ENCODE measurements around the gene MCF2L.

DNA sequence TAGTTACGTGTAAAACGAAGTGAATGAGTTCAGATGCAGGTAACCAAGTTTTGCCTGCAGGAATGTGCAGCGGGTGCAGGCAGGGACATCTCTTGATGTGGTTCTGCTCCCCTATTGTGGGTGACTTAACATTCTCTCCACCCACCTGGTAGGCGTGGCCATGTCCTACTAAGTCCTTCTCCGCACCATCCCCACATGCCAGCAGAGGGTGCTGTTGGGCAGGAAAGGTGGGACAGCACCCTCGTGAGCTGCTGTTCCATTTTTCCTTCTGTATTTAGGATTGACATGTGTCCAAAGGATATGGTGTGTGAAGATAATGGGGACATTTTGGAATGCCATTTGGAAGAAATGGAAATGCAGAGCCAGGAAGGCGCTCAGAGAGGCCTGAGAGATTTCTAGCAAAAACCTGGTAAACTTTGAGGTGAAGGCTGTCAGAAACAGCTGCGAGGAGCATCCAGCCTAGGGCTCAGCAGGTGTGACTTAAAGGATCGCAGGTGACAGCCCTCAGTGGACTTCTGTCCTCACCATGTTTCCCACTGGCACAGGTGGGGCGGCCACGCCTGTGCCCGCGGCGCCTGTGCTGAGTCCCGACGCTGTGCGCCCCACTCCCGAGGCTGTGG, 26.2 kb upstream of the MCF2L start:
- TF ChIP-seq EP300 (conservative IDR thresholded peaks at IDR 0.05; ENCODE audit: poor library complexity, severe bottlenecking) (peak; percentile 69), POLR2AphosphoS5 (IDR thresholded peaks at IDR 0.05) (no peak), RAD21 (conservative IDR thresholded peaks at IDR 0.05) (peak; percentile 99), TAF1 (IDR thresholded peaks at IDR 0.05; ENCODE audit: low read depth) (no peak), EZH2 (IDR thresholded peaks at IDR 0.05; ENCODE audit: borderline replicate concordance, insufficient read depth, low read length, poor library complexity, severe bottlenecking) (no peak), MXI1 (conservative IDR thresholded peaks at IDR 0.05; ENCODE audit: poor library complexity, severe bottlenecking) (peak; percentile 91), SMC3 (conservative IDR thresholded peaks at IDR 0.05; ENCODE audit: poor library complexity) (peak; percentile 96)
- TF ChIP-seq, protein P1, sequence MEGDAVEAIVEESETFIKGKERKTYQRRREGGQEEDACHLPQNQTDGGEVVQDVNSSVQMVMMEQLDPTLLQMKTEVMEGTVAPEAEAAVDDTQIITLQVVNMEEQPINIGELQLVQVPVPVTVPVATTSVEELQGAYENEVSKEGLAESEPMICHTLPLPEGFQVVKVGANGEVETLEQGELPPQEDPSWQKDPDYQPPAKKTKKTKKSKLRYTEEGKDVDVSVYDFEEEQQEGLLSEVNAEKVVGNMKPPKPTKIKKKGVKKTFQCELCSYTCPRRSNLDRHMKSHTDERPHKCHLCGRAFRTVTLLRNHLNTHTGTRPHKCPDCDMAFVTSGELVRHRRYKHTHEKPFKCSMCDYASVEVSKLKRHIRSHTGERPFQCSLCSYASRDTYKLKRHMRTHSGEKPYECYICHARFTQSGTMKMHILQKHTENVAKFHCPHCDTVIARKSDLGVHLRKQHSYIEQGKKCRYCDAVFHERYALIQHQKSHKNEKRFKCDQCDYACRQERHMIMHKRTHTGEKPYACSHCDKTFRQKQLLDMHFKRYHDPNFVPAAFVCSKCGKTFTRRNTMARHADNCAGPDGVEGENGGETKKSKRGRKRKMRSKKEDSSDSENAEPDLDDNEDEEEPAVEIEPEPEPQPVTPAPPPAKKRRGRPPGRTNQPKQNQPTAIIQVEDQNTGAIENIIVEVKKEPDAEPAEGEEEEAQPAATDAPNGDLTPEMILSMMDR (IDR thresholded peaks at IDR 0.05; ENCODE audit: poor library complexity, severe bottlenecking), result peak; percentile 99
- TF ChIP-seq, protein P2, sequence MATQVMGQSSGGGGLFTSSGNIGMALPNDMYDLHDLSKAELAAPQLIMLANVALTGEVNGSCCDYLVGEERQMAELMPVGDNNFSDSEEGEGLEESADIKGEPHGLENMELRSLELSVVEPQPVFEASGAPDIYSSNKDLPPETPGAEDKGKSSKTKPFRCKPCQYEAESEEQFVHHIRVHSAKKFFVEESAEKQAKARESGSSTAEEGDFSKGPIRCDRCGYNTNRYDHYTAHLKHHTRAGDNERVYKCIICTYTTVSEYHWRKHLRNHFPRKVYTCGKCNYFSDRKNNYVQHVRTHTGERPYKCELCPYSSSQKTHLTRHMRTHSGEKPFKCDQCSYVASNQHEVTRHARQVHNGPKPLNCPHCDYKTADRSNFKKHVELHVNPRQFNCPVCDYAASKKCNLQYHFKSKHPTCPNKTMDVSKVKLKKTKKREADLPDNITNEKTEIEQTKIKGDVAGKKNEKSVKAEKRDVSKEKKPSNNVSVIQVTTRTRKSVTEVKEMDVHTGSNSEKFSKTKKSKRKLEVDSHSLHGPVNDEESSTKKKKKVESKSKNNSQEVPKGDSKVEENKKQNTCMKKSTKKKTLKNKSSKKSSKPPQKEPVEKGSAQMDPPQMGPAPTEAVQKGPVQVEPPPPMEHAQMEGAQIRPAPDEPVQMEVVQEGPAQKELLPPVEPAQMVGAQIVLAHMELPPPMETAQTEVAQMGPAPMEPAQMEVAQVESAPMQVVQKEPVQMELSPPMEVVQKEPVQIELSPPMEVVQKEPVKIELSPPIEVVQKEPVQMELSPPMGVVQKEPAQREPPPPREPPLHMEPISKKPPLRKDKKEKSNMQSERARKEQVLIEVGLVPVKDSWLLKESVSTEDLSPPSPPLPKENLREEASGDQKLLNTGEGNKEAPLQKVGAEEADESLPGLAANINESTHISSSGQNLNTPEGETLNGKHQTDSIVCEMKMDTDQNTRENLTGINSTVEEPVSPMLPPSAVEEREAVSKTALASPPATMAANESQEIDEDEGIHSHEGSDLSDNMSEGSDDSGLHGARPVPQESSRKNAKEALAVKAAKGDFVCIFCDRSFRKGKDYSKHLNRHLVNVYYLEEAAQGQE (IDR thresholded peaks at IDR 0.05; ENCODE audit: borderline replicate concordance), result peak; percentile 73

All from neural cell (in vitro differentiated cells).